Measurements from ENCODE around the gene VPS13A.
"Not testable (repeated sequence)": the region's sequence is repeated elsewhere in the genome, so short reads cannot be mapped to it uniquely, and the experiment has no call there.

The VPS13A gene

DNA sequence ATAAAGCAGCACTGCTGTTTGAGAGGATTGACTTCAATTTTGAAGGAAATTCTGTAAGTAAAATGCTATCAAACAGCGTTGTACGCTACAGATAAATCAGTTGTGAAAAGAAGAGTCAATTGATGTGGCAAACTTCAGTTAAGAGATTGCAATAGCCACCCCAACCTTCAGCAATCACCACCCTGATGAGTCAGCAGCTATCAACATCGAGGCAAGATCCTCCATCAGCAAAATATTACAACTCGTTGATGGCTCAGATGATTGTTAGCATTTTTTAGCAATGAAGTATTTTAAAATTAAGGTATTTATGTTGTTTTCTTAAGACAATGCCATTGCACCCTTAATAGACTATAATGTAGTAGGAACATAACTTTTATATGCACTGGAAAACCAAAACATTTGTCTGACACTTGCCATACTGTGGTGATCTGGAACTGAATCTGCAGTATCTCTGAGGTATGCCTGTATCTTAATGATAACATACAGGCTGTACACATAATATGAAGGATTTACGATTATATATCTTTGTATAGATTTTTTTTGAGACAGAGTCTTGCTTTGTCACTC, 47.5 kb downstream of the VPS13A start:
- peaks cover 61% of the 10 kb centered on the region for H3K36me3 Mint-ChIP-seq (ENCODE audit: low read depth)
- H3K9me3 Mint-ChIP-seq, result no peaks in the 10 kb centered on the region
- H3K27me3 Mint-ChIP-seq, result no peaks in the 10 kb centered on the region
- no peaks in the 10 kb centered on the region for H3K4me1 Mint-ChIP-seq (ENCODE audit: low read depth)
- no peak overlapping the region for H3K27ac Mint-ChIP-seq
- no peak overlapping the region for H3K4me3 Mint-ChIP-seq

DNA sequence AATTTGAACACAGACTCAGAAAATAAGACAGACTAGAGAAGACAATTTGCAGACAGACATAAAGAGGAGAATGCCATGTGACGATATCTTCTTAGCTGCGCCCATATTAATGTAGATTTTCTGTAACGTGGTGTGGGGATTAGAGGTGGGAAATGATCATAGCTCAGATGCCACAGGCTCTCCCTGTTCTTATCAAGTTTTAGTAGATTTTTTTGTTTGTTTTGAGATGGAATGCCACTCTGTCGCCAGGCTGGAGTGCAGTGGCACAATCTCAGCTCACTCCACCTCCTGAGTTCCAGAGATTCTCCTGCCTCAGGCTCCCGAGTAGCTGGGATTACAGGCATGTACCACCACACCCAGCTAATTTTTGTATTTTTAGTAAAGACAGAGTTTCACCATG, 59.4 kb downstream of the VPS13A start:
- Mint-ChIP-seq H3K9me3 (no peaks in the 10 kb centered on the region), H3K27me3 (no peaks in the 10 kb centered on the region)

GRCh38 chr9:77237896-77238295, 60.6 kb downstream of the VPS13A start:
- Mint-ChIP-seq H3K36me3 (ENCODE audit: low read depth) (peaks cover 62% of the 10 kb centered on the region), H3K4me1 (ENCODE audit: low read depth) (no peaks in the 10 kb centered on the region), H3K4me3 (no peak overlapping the region), H3K27me3 (no peaks in the 10 kb centered on the region), H3K27ac (no peak overlapping the region), H3K9me3 (no peaks in the 10 kb centered on the region)

More for the DNA sequence above, 59.4 kb downstream of the VPS13A start:
- Mint-ChIP-seq H3K36me3 (ENCODE audit: low read depth) (peaks cover 63% of the 10 kb centered on the region), H3K27ac (no peak overlapping the region), H3K4me3 (no peak overlapping the region), H3K4me1 (ENCODE audit: low read depth) (no peaks in the 10 kb centered on the region)

GRCh38 chr9:77251050-77251449, 73.7 kb downstream of the VPS13A start:
- H3K9me3 Mint-ChIP-seq, result peaks cover 7% of the 10 kb centered on the region
- no peaks in the 10 kb centered on the region for H3K4me1 Mint-ChIP-seq (ENCODE audit: low read depth)
- H3K4me3 Mint-ChIP-seq, result no peak overlapping the region
- H3K36me3 Mint-ChIP-seq (ENCODE audit: low read depth), result peaks cover 65% of the 10 kb centered on the region
- H3K27me3 Mint-ChIP-seq, result no peaks in the 10 kb centered on the region
- no peak overlapping the region for H3K27ac Mint-ChIP-seq

DNA sequence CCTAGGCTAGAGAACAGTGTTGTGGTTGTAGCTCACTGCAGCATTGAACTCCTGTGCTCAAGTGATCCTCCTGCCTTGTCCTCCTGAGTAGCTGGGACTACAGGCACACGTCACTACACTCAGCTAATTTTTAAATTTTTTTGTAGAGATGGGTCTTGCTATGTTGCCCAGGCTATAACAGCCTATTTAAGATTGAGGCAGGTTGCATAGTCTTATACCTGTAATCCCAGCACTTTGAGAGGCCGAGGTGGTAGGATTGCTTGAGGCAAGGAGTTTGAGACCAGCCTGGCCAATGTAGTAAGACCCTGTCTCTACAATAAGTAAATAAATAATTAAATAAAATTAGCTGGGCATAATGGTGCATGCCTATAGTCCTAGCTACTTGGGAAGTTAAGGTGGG, 79.9 kb downstream of the VPS13A start:
- Mint-ChIP-seq H3K4me3 (no peak overlapping the region), H3K27me3 (no peaks in the 10 kb centered on the region), H3K36me3 (ENCODE audit: low read depth) (peaks cover 65% of the 10 kb centered on the region), H3K9me3 (peaks cover 10% of the 10 kb centered on the region), H3K4me1 (ENCODE audit: low read depth) (no peaks in the 10 kb centered on the region), H3K27ac (no peak overlapping the region)

DNA sequence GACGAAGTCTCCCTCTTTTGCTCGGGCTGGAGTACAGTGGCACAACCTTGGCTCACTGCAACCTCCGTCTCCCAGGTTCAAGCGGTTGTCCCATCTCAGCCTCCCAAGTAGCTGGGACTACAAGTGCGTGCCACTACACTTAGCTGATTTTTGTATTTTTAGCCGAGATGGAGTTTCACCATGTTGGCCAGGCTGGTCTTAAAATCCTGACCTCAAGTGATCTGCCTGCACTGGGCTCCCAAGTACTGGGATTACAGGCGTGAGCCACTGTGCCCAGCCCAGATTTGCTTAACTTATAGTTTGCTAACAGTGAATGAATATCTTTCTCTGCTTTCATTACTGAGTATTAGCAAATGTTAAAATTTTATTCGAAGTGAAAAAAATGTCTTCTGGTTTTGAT, 84.3 kb downstream of the VPS13A start:
- H3K9me3 Mint-ChIP-seq, result peaks cover 13% of the 10 kb centered on the region
- no peak overlapping the region for H3K4me3 Mint-ChIP-seq
- no peak overlapping the region for H3K27ac Mint-ChIP-seq
- peaks cover 66% of the 10 kb centered on the region for H3K36me3 Mint-ChIP-seq (ENCODE audit: low read depth)
- H3K4me1 Mint-ChIP-seq (ENCODE audit: low read depth), result no peaks in the 10 kb centered on the region
- H3K27me3 Mint-ChIP-seq, result no peaks in the 10 kb centered on the region

GRCh38 chr9:77267762-77268161, 90.4 kb downstream of the VPS13A start:
- peaks cover 13% of the 10 kb centered on the region for H3K9me3 Mint-ChIP-seq
- H3K27me3 Mint-ChIP-seq; H3K4me1 Mint-ChIP-seq (ENCODE audit: low read depth); H3K4me3 Mint-ChIP-seq; H3K27ac Mint-ChIP-seq: not testable (repeated sequence)
- H3K36me3 Mint-ChIP-seq (ENCODE audit: low read depth), result peaks cover 57% of the 10 kb centered on the region

DNA sequence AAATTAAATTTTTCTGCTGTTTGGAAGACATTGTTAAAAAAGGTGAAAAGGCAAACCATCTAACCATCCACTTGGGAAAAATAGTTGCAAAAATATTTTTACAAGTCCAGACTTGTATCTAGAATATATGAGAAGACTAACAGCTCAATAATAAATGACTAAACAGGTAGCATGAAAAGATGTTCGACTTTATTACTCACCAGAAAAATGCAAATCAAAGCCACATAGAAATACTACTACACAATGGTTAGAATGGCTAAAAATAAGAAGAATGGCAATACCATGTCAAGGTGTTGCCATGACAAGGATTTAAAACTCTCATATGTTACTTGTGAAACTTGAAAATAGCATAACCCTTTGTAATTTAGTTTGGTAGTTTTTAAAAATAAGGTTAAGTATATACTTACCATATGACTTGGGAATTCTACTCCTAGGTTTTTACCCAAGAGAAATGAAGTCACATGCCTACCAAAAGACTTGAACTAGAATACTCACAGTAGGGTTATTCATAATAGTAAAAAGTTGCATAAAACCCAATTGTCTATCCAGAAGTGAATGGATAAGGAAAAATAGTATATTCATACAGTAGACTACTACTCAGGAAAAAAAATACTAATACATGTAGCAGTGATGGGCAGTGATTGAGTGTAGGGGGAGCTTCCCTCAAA, 93.8 kb downstream of the VPS13A start:
- H3K4me1 Mint-ChIP-seq (ENCODE audit: low read depth), result no peaks in the 10 kb centered on the region
- H3K9me3 Mint-ChIP-seq, result peaks cover 3% of the 10 kb centered on the region
- peaks cover 32% of the 10 kb centered on the region for H3K36me3 Mint-ChIP-seq (ENCODE audit: low read depth)
- no peak overlapping the region for H3K4me3 Mint-ChIP-seq
- H3K27me3 Mint-ChIP-seq, result no peaks in the 10 kb centered on the region
- H3K27ac Mint-ChIP-seq, result no peak overlapping the region

DNA sequence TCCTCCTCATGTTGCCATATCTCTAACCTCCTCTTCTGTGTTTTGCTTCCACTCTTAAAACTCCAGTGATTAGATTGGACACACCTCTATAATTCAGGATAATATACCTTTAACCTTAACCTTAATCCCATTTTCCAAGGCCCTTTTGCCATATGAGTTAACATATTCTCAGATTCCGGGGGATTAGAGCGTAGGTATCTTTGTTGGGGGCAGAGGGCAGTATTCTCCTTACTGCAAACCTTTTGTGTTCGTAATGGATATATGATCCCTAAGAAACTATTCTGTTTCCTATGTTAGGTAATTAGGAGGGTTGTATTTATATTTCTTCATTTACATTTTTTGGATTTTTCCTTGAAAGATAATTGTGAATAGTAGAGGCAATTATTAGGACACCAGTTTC, 99.5 kb downstream of the VPS13A start:
- Mint-ChIP-seq H3K36me3 (ENCODE audit: low read depth) (peaks cover 16% of the 10 kb centered on the region), H3K9me3 (no peaks in the 10 kb centered on the region), H3K4me1 (ENCODE audit: low read depth) (no peaks in the 10 kb centered on the region), H3K27ac (no peak overlapping the region), H3K27me3 (no peaks in the 10 kb centered on the region), H3K4me3 (no peak overlapping the region)

- Mint-ChIP-seq H3K36me3 (ENCODE audit: low read depth) (peaks cover 16% of the 10 kb centered on the region), H3K4me3 (no peak overlapping the region), H3K27ac (no peak overlapping the region), H3K9me3 (no peaks in the 10 kb centered on the region), H3K27me3 (no peaks in the 10 kb centered on the region), H3K4me1 (ENCODE audit: low read depth) (no peaks in the 10 kb centered on the region)
Observed at GRCh38 chr9:77277719-77278118, 100.4 kb downstream of the VPS13A start.

GRCh38 chr9:77283991-77284390, 106.7 kb downstream of the VPS13A start:
- Mint-ChIP-seq H3K27me3 (no peaks in the 10 kb centered on the region), H3K4me3 (no peak overlapping the region), H3K27ac (peak overlapping the region; percentile 49), H3K9me3 (peaks cover 11% of the 10 kb centered on the region), H3K36me3 (ENCODE audit: low read depth) (peaks cover 54% of the 10 kb centered on the region), H3K4me1 (ENCODE audit: low read depth) (no peaks in the 10 kb centered on the region)

- Mint-ChIP-seq H3K4me3 (no peak overlapping the region), H3K4me1 (ENCODE audit: low read depth) (no peaks in the 10 kb centered on the region), H3K9me3 (peaks cover 11% of the 10 kb centered on the region), H3K27me3 (no peaks in the 10 kb centered on the region), H3K27ac (no peak overlapping the region), H3K36me3 (ENCODE audit: low read depth) (peaks cover 58% of the 10 kb centered on the region)
Observed at GRCh38 chr9:77284616-77285015, 107.3 kb downstream of the VPS13A start.

DNA sequence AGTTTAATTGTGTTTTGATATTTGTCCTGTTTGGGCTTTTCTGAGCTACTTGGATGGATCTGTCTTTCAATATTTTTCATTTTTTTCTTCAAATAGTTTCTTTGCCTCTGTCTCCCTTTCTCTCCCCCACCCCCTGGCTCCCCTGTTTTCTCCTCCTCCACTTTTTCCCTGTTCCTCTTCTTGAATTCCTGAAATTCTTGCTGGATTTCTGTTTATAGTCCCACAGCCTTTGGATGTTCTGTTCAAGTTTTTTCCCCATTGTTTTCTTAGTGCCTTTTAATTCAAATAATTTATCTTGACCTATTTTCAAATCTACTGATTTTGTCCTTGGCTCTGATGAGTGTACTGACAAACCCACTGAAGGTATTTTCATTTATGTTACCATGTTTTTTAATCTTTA, 113.0 kb downstream of the VPS13A start:
- Mint-ChIP-seq H3K9me3 (peaks cover 11% of the 10 kb centered on the region), H3K27ac (no peak overlapping the region), H3K36me3 (ENCODE audit: low read depth) (peaks cover 75% of the 10 kb centered on the region), H3K4me1 (ENCODE audit: low read depth) (no peaks in the 10 kb centered on the region), H3K4me3 (no peak overlapping the region), H3K27me3 (no peaks in the 10 kb centered on the region)

GRCh38 chr9:77291714-77292113, 114.4 kb downstream of the VPS13A start:
- H3K4me1 Mint-ChIP-seq (ENCODE audit: low read depth), result no peaks in the 10 kb centered on the region
- H3K36me3 Mint-ChIP-seq (ENCODE audit: low read depth), result peaks cover 62% of the 10 kb centered on the region
- H3K27ac Mint-ChIP-seq, result no peak overlapping the region
- no peaks in the 10 kb centered on the region for H3K27me3 Mint-ChIP-seq
- no peak overlapping the region for H3K4me3 Mint-ChIP-seq
- H3K9me3 Mint-ChIP-seq, result peaks cover 11% of the 10 kb centered on the region

GRCh38 chr9:77293949-77294348, 116.6 kb downstream of the VPS13A start:
- H3K4me1 Mint-ChIP-seq (ENCODE audit: low read depth), result no peaks in the 10 kb centered on the region
- peaks cover under 1% of the 10 kb centered on the region for H3K9me3 Mint-ChIP-seq
- H3K27me3 Mint-ChIP-seq, result no peaks in the 10 kb centered on the region
- no peak overlapping the region for H3K4me3 Mint-ChIP-seq
- H3K27ac Mint-ChIP-seq, result no peak overlapping the region
- H3K36me3 Mint-ChIP-seq (ENCODE audit: low read depth), result peaks cover 39% of the 10 kb centered on the region

DNA sequence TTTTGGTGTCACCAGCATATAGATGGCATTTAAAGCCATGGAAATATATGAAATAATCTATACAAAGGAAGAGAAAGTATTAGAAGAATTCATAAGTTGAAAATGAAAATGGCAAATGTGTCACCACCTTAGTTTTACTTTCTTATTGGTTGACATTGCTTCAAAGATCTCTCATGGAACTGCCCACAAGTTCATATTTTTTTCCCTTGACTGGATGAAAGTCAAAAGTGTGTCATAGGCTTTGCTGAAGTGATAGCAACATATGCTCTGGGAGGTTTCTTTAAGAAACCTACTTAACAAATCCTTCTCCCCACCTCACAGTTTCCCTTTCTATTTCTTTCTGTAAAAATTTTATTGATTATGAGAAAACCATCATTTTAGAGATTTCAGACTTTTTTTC, 127.2 kb downstream of the VPS13A start:
- Mint-ChIP-seq H3K36me3 (ENCODE audit: low read depth) (peaks cover 37% of the 10 kb centered on the region), H3K27ac (peak overlapping the region; percentile 31), H3K9me3 (no peaks in the 10 kb centered on the region), H3K4me3 (no peak overlapping the region), H3K4me1 (ENCODE audit: low read depth) (peaks cover 12% of the 10 kb centered on the region), H3K27me3 (no peaks in the 10 kb centered on the region)

Measured in stimulated activated naive CD8-positive, alpha-beta T cell treated with anti-CD3 and anti-CD28 coated beads, Interleukin-15, Interleukin-2, amounts not matched to agents 100 ng/mL and 50 ng/mL, for 24 hours (primary cell).